CD4-positive, CD25-positive, alpha-beta regulatory T cell (primary cell): ENCODE measurements around the gene PPARA. TPM values are rescaled to one million over a fixed set of nuclear protein-coding genes. Genes with fewer than 3 reads are reported as not detected.

ENCODE experiments used
- ATAC-seq, 2 donors: fragments of 150-1000 bp; cut with Tn5 transposase; one replicate each; pipeline ENCODE4 v1.10.0; 2021; ENCODE audit warnings: low read depth in 2 of 2, moderate number of reproducible peaks in 2 of 2, moderate library complexity in 1 of 2
- DNase-seq, 3 donors: peaks; one replicate each; pipeline versions ENCODE4 v3.0.0 to v3.0.0-alpha.2; 2012 to 2022; ENCODE audit warnings: mixed read lengths in 1 of 3
- H3K27ac ChIP-seq: one replicate; pipeline ENCODE4 v1.7.0; 2013; ENCODE audit warnings: mild to moderate bottlenecking, low read length; ENCODE audit not compliant: insufficient read depth, poor library complexity, severe bottlenecking
- H3K27me3 ChIP-seq: one replicate; pipeline ENCODE4 v1.7.0; 2013; ENCODE audit warnings: low read length; ENCODE audit not compliant: control insufficient read depth, insufficient read depth
- H3K36me3 ChIP-seq: one replicate; pipeline ENCODE4 v1.7.0; 2013; ENCODE audit warnings: mild to moderate bottlenecking, low read length, moderate library complexity; ENCODE audit not compliant: control insufficient read depth, insufficient read depth
- H3K4me1 ChIP-seq: 2 replicates; pipeline ENCODE4 v1.7.0; 2013; ENCODE audit warnings: mild to moderate bottlenecking, low read length; ENCODE audit not compliant: insufficient read depth, control insufficient read depth, poor library complexity, severe bottlenecking
- H3K4me3 ChIP-seq: one replicate; pipeline ENCODE4 v1.7.0; 2013; ENCODE audit warnings: low read depth, mild to moderate bottlenecking, low read length, moderate library complexity
- H3K9me3 ChIP-seq, 2 experiments: 1 replicate in 1 of 2; 2 replicates in 1 of 2; pipeline ENCODE4 v1.7.0; 2013; ENCODE audit warnings: low read length in 2 of 2, mild to moderate bottlenecking in 1 of 2, moderate library complexity in 1 of 2; ENCODE audit not compliant: control insufficient read depth in 2 of 2
- H3K27ac Mint-ChIP-seq, 3 donors: one replicate each; pipeline ENCODE4 v1.8.0; 2020 to 2022; ENCODE audit warnings: mild to moderate bottlenecking in 3 of 3, mixed read lengths in 3 of 3, moderate library complexity in 2 of 3
- H3K27me3 Mint-ChIP-seq: one replicate; pipeline ENCODE4 v1.8.0; 2022; ENCODE audit warnings: mild to moderate bottlenecking, mixed read lengths
- H3K36me3 Mint-ChIP-seq: one replicate; pipeline ENCODE4 v1.8.0; 2020; ENCODE audit warnings: mixed read lengths
- H3K4me1 Mint-ChIP-seq, 4 donors: one replicate each; pipeline ENCODE4 v1.8.0; 2020 to 2022; ENCODE audit warnings: mixed read lengths in 4 of 4, mild to moderate bottlenecking in 1 of 4
- H3K4me3 Mint-ChIP-seq, 4 donors: one replicate each; pipeline ENCODE4 v1.8.0; 2020 to 2022; ENCODE audit warnings: mild to moderate bottlenecking in 4 of 4, mixed read lengths in 4 of 4, moderate library complexity in 3 of 4
- H3K9me3 Mint-ChIP-seq, 7 donors: one replicate each; pipeline ENCODE4 v1.8.0; 2020 to 2022; ENCODE audit warnings: mixed read lengths in 7 of 7, mild to moderate bottlenecking in 3 of 7, moderate library complexity in 2 of 7
- polyA plus RNA-seq, 4 donors: library from polyadenylated mRNA; unstranded; fragments of 300-500 nt; fragmentation: Illumina TruSeq; gene quantifications; one replicate each; pipeline ENCODE4 v1.2.3, GENCODE V29; 2021
- total RNA-seq: library from RNA; stranded (reverse); gene quantifications from one replicate; pipeline ENCODE4 v1.2.3, GENCODE V29; 2022

PPARA gene
- total and polyA plus RNA-seq, 5 donors from 2014 or later, result 0.67 to 10.3 (median 4.0) TPM

- DNase-seq (no peak), ATAC-seq (no peak)
- Mint-ChIP-seq H3K27me3 (no peaks in the 10 kb centered on the region), H3K4me1 (peaks cover 0 to 17% (median 8%) of the 10 kb centered on the region in 4 donors), H3K4me3 (no peak overlapping the region), H3K36me3 (no peaks in the 10 kb centered on the region), H3K9me3 (peaks cover 0 to 1% (median 0%) of the 10 kb centered on the region in 7 donors), H3K27ac (no peak overlapping the region)
- no peak overlapping the region for H3K4me3 ChIP-seq
- no peaks in the 10 kb centered on the region for H3K9me3 ChIP-seq
- no peaks in the 10 kb centered on the region for H3K27me3 ChIP-seq
- peaks cover 9% of the 10 kb centered on the region for H3K36me3 ChIP-seq
- no peak overlapping the region for H3K27ac ChIP-seq
- peaks cover 6% of the 10 kb centered on the region for H3K4me1 ChIP-seq
Measured at GRCh38 chr22:46245511-46245910, 95.2 kb downstream of the PPARA start.

DNA sequence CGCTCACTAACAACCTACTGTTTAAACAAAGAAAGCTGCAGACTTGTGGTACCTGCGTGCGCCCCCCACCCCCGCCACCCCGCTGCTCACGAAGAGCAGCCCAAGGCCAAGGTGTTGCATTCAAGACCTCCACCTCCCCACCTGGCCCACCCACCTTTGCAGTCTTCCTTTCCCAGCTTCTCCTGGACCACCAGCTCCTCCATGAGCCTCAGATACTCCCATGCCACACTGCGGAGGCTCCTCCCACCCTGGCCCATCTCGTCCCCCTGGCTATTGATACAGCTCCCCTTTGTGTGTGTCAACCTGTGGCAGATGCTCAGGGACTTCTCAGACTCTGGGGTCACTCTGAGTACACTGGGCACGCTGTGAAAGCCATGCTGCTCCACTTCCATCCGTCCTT lies 95.9 kb downstream of the PPARA start:
- ATAC-seq, result no peak
- Mint-ChIP-seq H3K9me3 (peaks cover 0 to 1% (median 0%) of the 10 kb centered on the region in 7 donors), H3K4me3 (no peak overlapping the region), H3K36me3 (no peaks in the 10 kb centered on the region), H3K27me3 (no peaks in the 10 kb centered on the region), H3K4me1 (peaks cover 1 to 20% (median 10%) of the 10 kb centered on the region in 4 donors), H3K27ac (no peak overlapping the region)
- Histone ChIP-seq H3K36me3 (peaks cover 9% of the 10 kb centered on the region), H3K4me3 (no peak overlapping the region), H3K27me3 (no peaks in the 10 kb centered on the region), H3K4me1 (peaks cover 13% of the 10 kb centered on the region), H3K27ac (no peak overlapping the region), H3K9me3 (no peaks in the 10 kb centered on the region)
- no peak for DNase-seq

DNA sequence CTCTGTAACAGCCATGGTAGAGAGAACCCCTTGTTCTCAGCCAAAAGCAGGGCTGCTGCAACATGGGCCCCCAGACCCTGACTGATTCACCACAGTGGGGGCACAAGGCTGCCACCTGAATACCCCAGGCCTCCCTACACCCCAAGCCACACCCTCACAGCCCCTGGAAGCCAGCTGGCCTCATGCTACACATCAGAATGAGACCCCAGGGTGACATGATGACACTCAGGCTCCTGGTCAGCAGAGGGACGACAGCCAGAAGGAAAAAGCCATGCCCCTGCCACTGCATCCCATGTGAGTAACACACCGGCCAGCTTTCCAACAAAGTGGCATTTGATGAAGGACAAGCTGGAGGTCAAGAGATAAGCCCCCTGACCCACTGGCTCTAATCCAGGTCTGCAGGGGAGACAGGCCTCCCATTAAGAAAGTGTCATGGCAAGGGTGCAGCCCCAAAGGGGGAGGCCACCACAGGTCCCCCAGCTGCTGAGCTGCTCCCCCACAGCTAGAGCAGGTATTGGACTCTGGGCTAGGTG lies 97.2 kb downstream of the PPARA start:
- ATAC-seq (no peak), DNase-seq (no peak)
- Histone ChIP-seq H3K4me1 (peaks cover 18% of the 10 kb centered on the region), H3K4me3 (no peak overlapping the region), H3K9me3 (no peaks in the 10 kb centered on the region), H3K36me3 (peaks cover 9% of the 10 kb centered on the region), H3K27me3 (no peaks in the 10 kb centered on the region), H3K27ac (no peak overlapping the region)
- peaks cover 0 to 1% (median 0%) of the 10 kb centered on the region in 7 donors for H3K9me3 Mint-ChIP-seq
- no peaks in the 10 kb centered on the region for H3K36me3 Mint-ChIP-seq
- peaks cover 8 to 31% (median 20%) of the 10 kb centered on the region in 4 donors for H3K4me1 Mint-ChIP-seq
- H3K27me3 Mint-ChIP-seq, result no peaks in the 10 kb centered on the region
- H3K27ac Mint-ChIP-seq, result no peak overlapping the region
- H3K4me3 Mint-ChIP-seq, result peak overlapping the region in 3 of 4 donors; percentile 68 to 78 (median 77)

DNA sequence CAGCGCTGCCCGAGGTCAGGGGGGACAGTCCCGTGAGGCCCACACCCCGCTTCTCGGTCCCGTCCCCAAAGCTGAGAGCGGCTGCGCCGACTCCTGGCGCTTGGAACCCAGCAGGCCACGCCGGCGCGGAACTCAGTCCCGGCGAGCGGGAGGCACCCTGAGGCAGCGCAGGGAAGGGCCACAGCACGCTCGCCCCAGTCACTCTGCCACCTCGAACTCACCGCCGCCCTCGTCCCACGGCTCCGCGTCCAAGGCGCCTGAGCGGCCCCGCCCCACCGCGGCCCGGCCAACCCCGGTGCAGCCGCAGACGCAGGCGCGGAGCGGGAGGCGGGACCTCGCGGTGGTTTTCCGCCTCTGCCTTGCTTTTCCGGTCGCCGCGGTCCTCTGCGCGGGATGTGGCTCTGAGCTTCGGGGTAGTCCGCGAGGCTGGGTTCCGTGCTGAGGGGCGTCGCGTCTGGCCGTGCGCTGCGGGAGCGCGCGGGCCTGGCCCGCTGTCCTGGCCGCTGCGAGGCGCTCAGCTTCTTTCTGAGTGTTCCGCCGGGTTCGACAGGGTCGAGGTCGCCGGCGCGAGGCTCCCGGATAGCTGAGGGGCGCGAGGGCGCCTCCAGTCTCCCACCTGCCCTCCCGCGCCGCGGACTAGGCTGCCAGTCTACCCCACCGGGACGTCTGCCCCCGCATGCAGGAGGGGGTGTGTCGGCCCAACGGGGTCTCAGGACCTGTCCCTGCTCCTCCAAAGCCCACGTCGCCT lies 99.9 kb downstream of the PPARA start, which contains the start of gene CDPF1:
TSS of gene CDPF1 (minus strand) at position 259 of the 748 bp plus-strand sequence. CDS start 2,009 bp downstream, outside the sequence.
- peak within 1 kb of the TSS; percentile 71 for H3K27ac ChIP-seq
- H3K4me1 ChIP-seq, result peaks cover 18% of the 10 kb centered on the region
- H3K27me3 ChIP-seq, result no peaks in the 10 kb centered on the region
- no peaks in the 10 kb centered on the region for H3K27me3 Mint-ChIP-seq
- no peaks in the 10 kb centered on the region for H3K36me3 ChIP-seq
- H3K36me3 Mint-ChIP-seq, result no peaks in the 10 kb centered on the region
- ATAC-seq, result peak; percentile 91 to 93
- peak within 1 kb of the TSS; percentile 46 to 96 (median 76) for H3K27ac Mint-ChIP-seq
- H3K9me3 Mint-ChIP-seq, result no peaks in the 10 kb centered on the region
- no peaks in the 10 kb centered on the region for H3K9me3 ChIP-seq
- peak; percentile 86 to 91 (median 87) for DNase-seq
- peak within 1 kb of the TSS; percentile 74 to 87 (median 82) for H3K4me3 Mint-ChIP-seq
- peak within 1 kb of the TSS; percentile 48 for H3K4me3 ChIP-seq
- peaks cover 8 to 35% (median 23%) of the 10 kb centered on the region in 4 donors for H3K4me1 Mint-ChIP-seq

DNA sequence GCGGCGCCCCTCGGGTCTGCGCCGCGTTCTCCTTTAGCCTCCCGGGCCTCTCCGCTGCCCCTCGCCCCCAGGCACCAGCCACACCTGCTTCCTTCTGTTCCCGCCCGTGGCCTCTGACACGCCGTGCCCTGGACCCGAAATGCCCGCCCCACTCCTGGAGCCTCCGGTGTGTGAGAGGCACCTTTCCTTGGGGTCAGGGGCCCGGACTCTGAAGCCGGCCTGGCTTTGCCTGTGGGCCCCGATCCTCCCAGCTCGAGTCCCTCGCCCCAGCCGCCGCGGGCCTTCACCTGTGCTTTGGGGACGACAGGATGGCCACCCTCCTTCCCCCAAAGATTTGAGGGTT lies 100.4 kb downstream of the PPARA start:
- H3K36me3 ChIP-seq, result no peaks in the 10 kb centered on the region
- H3K9me3 Mint-ChIP-seq, result no peaks in the 10 kb centered on the region
- H3K4me1 Mint-ChIP-seq, result peaks cover 8 to 35% (median 23%) of the 10 kb centered on the region in 4 donors
- no peaks in the 10 kb centered on the region for H3K9me3 ChIP-seq
- H3K27me3 Mint-ChIP-seq, result no peaks in the 10 kb centered on the region
- H3K4me3 ChIP-seq, result peak overlapping the region; percentile 48
- H3K4me3 Mint-ChIP-seq, result peak overlapping the region; percentile 66 to 87 (median 82)
- H3K27ac ChIP-seq, result peak overlapping the region; percentile 71
- ATAC-seq (no peak), DNase-seq (no peak)
- H3K36me3 Mint-ChIP-seq, result no peaks in the 10 kb centered on the region
- H3K27me3 ChIP-seq, result no peaks in the 10 kb centered on the region
- peaks cover 18% of the 10 kb centered on the region for H3K4me1 ChIP-seq
- peak overlapping the region in 2 of 3 donors; percentile 76 to 96 for H3K27ac Mint-ChIP-seq

GRCh38 chr22:46251266-46251665 lies 100.9 kb downstream of the PPARA start:
- ATAC-seq (no peak), DNase-seq (no peak)
- H3K27me3 Mint-ChIP-seq, result no peaks in the 10 kb centered on the region
- Histone ChIP-seq H3K36me3 (no peaks in the 10 kb centered on the region), H3K4me3 (peak overlapping the region; percentile 48), H3K27me3 (no peaks in the 10 kb centered on the region), H3K4me1 (peaks cover 18% of the 10 kb centered on the region), H3K27ac (peak overlapping the region; percentile 71), H3K9me3 (no peaks in the 10 kb centered on the region)
- no peaks in the 10 kb centered on the region for H3K9me3 Mint-ChIP-seq
- peak overlapping the region; percentile 66 to 87 (median 82) for H3K4me3 Mint-ChIP-seq
- peaks cover 8 to 35% (median 23%) of the 10 kb centered on the region in 4 donors for H3K4me1 Mint-ChIP-seq
- H3K27ac Mint-ChIP-seq, result peak overlapping the region in 2 of 3 donors; percentile 76 to 96
- no peaks in the 10 kb centered on the region for H3K36me3 Mint-ChIP-seq

GRCh38 chr22:46251816-46252380 lies 101.6 kb downstream of the PPARA start:
- H3K4me3 ChIP-seq, result peak overlapping the region; percentile 48

More at GRCh38 chr22:46251816-46252380, 101.6 kb downstream of the PPARA start:
- H3K4me3 Mint-ChIP-seq, result peak overlapping the region; percentile 66 to 87 (median 82)
- H3K9me3 Mint-ChIP-seq, result no peaks in the 10 kb centered on the region
- Histone ChIP-seq H3K27me3 (no peaks in the 10 kb centered on the region), H3K27ac (peak overlapping the region; percentile 71), H3K36me3 (no peaks in the 10 kb centered on the region), H3K4me1 (peaks cover 18% of the 10 kb centered on the region), H3K9me3 (no peaks in the 10 kb centered on the region)
- no peak for ATAC-seq
- peak overlapping the region in 2 of 3 donors; percentile 76 to 96 for H3K27ac Mint-ChIP-seq
- peak in 1 of 3 donors; percentile 65 for DNase-seq
- H3K27me3 Mint-ChIP-seq, result no peaks in the 10 kb centered on the region
- peaks cover 8 to 35% (median 22%) of the 10 kb centered on the region in 4 donors for H3K4me1 Mint-ChIP-seq
- no peaks in the 10 kb centered on the region for H3K36me3 Mint-ChIP-seq
